SK-N-SH (cell line): ENCODE results near the gene FYCO1. TPM values are rescaled to one million over a fixed set of nuclear protein-coding genes. Genes with fewer than 3 reads are reported as not detected.

Experiments
- CTCF ChIA-PET: fragments of 300-600, 350-600 bp; formaldehyde crosslinking; extraction: SDS; loops from one replicate; lab custom pipeline; 2021; lab: Yijun Ruan, JAX
- POLR2A ChIA-PET: fragments of 350-600 bp; sonication (Branson Sonifier 250); formaldehyde crosslinking; extraction: SDS; loops from one replicate; lab custom pipeline; 2020; ENCODE audit warnings: antibody characterized with exemption, inconsistent platforms; lab: Yijun Ruan, JAX
- DNase-seq: peaks from one replicate; pipeline ENCODE4 v3.0.0; 2012
- H2AFZ ChIP-seq: fragments of 200-600 bp; sonication (generic); 2 replicates; pipeline ENCODE4 v1.8.1; 2016; ENCODE audit warnings: antibody characterized with exemption, mild to moderate bottlenecking, low read depth
- H3F3A ChIP-seq: fragments of 200-600 bp; sonication (generic); replicated peaks from 2 replicates; pipeline ENCODE3; 2016; ENCODE audit warnings: antibody characterized with exemption, mild to moderate bottlenecking; ENCODE audit not compliant: insufficient read depth
- H3K27ac ChIP-seq, 2 experiments: fragments of 200-500 bp in 1 of 2; fragments of 200-600 bp in 1 of 2; sonication (Bioruptor generic) in 1 of 2; sonication (generic), shearing (Covaris generic) in 1 of 2; 2 replicates each; pipeline versions ENCODE4 v1.5.1 to v1.6.1; 2014 to 2016; ENCODE audit warnings: low read depth in 2 of 2, inconsistent platforms in 1 of 2, low read length in 1 of 2, mild to moderate bottlenecking in 1 of 2, mixed read lengths in 1 of 2
- H3K27me3 ChIP-seq: fragments of 200-600 bp; sonication (generic), shearing (Covaris generic); 2 replicates; pipeline ENCODE4 v1.6.1; 2016; ENCODE audit warnings: mixed run types; ENCODE audit not compliant: insufficient read depth
- H3K36me3 ChIP-seq, 2 experiments: fragments of 200-500 bp in 1 of 2; fragments of 200-600 bp in 1 of 2; sonication (Bioruptor generic) in 1 of 2; sonication (generic) in 1 of 2; replicated peaks in 1 of 2; 2 replicates each; pipeline versions ENCODE3 to v1.5.1; 2014 to 2016; ENCODE audit warnings: low read length in 1 of 2, mild to moderate bottlenecking in 1 of 2; ENCODE audit not compliant: insufficient read depth in 2 of 2, control insufficient read depth in 1 of 2
- H3K4me1 ChIP-seq, 2 experiments: fragments of 200-500 bp in 1 of 2; fragments of 200-600 bp in 1 of 2; sonication (Bioruptor generic) in 1 of 2; sonication (generic), shearing (Covaris generic) in 1 of 2; 2 replicates each; pipeline versions ENCODE4 v1.5.1 to v1.6.1; 2014 to 2016; ENCODE audit warnings: low read depth in 1 of 2, low read length in 1 of 2, mixed run types in 1 of 2; ENCODE audit not compliant: insufficient read depth in 2 of 2, control insufficient read depth in 1 of 2
- H3K4me2 ChIP-seq: fragments of 200-600 bp; sonication (generic), shearing (Covaris generic); 2 replicates; pipeline ENCODE4 v1.6.1; 2017; ENCODE audit warnings: mixed run types
- H3K4me3 ChIP-seq, 2 experiments: fragments of 200-500 bp in 1 of 2; fragments of 200-600 bp in 1 of 2; sonication (Bioruptor generic) in 1 of 2; sonication (generic), shearing (Covaris generic) in 1 of 2; 2 replicates each; pipeline versions ENCODE4 v1.5.1 to v1.8.1; 2014 to 2016; ENCODE audit warnings: low read depth in 2 of 2, inconsistent platforms in 1 of 2, low read length in 1 of 2, mild to moderate bottlenecking in 1 of 2, mixed read lengths in 1 of 2, moderate library complexity in 1 of 2
- H3K79me2 ChIP-seq: fragments of 200-600 bp; sonication (generic); 2 replicates; pipeline ENCODE4 v1.8.1; 2017; ENCODE audit warnings: mild to moderate bottlenecking; ENCODE audit not compliant: insufficient read depth
- H3K9ac ChIP-seq: fragments of 200-600 bp; sonication (generic); 2 replicates; pipeline ENCODE4 v1.6.1; 2017; ENCODE audit warnings: mixed run types
- H3K9me2 ChIP-seq: fragments of 200-600 bp; sonication (generic); 2 replicates; pipeline ENCODE4 v1.6.1; 2017; ENCODE audit warnings: mixed run types
- H3K9me3 ChIP-seq: fragments of 200-600 bp; sonication (generic); 2 replicates; pipeline ENCODE4 v1.6.1; 2017; ENCODE audit warnings: mixed run types, mild to moderate bottlenecking, moderate library complexity
- H4K20me1 ChIP-seq: fragments of 200-600 bp; sonication (generic); 2 replicates; pipeline ENCODE4 v1.6.1; 2017; ENCODE audit warnings: mild to moderate bottlenecking, mixed run types; ENCODE audit not compliant: insufficient read depth
- EZH2phosphoT487 ChIP-seq: fragments of 200-600 bp; sonication (generic); IDR thresholded peaks from 2 replicates; pipeline ENCODE4 v1.6.1; 2017; ENCODE audit warnings: low read depth, mixed run types, mild to moderate bottlenecking, antibody characterized with exemption, moderate library complexity, borderline replicate concordance
- FOXJ3 ChIP-seq: sonication (generic); formaldehyde crosslinking; IDR thresholded peaks from 2 replicates; pipeline ENCODE4 v1.5.1; 2020; ENCODE audit warnings: mild to moderate bottlenecking, missing genetic modification reagents
- FOXM1 ChIP-seq: IDR thresholded peaks from 2 replicates; pipeline ENCODE4 v1.4.0; 2012; ENCODE audit warnings: low read depth, mild to moderate bottlenecking
- MAX ChIP-seq: IDR thresholded peaks from 2 replicates; pipeline ENCODE4 v1.4.0; 2012; ENCODE audit warnings: low read depth
- PBX3 ChIP-seq: IDR thresholded peaks from 2 replicates; pipeline ENCODE4; 2012
- REST ChIP-seq: IDR thresholded peaks from 2 replicates; pipeline ENCODE4 v1.6.1; 2012; ENCODE audit warnings: mild to moderate bottlenecking, low read depth, low read length, moderate library complexity
- YY1 ChIP-seq: IDR thresholded peaks from 2 replicates; pipeline ENCODE4 v1.4.0; 2012; ENCODE audit warnings: low read depth, mild to moderate bottlenecking
- WGBS: methylation state at CpG from one replicate; pipeline ENCODE4 v1.1.6; 2017; ENCODE audit warnings: low lambda C conversion rate; 5-methylcytosine and 5-hydroxymethylcytosine counted together
- polyA plus RNA-seq, 3 experiments: library from polyadenylated mRNA; depleted of rRNA; stranded (reverse); fragments of >200 nt; gene quantifications; 2 replicates each; pipeline ENCODE4 v1.2.3, GENCODE V29; 2012
- TF ChIP-seq, protein P1 (sequence below): IDR thresholded peaks from 2 replicates; pipeline ENCODE4 v1.4.0; 2012; ENCODE audit warnings: low read depth, borderline replicate concordance

Gene FYCO1
- polyA plus RNA-seq, 1 of the 3 experiments (the other 2 are of a cell fraction), result 5.5 TPM

DNA sequence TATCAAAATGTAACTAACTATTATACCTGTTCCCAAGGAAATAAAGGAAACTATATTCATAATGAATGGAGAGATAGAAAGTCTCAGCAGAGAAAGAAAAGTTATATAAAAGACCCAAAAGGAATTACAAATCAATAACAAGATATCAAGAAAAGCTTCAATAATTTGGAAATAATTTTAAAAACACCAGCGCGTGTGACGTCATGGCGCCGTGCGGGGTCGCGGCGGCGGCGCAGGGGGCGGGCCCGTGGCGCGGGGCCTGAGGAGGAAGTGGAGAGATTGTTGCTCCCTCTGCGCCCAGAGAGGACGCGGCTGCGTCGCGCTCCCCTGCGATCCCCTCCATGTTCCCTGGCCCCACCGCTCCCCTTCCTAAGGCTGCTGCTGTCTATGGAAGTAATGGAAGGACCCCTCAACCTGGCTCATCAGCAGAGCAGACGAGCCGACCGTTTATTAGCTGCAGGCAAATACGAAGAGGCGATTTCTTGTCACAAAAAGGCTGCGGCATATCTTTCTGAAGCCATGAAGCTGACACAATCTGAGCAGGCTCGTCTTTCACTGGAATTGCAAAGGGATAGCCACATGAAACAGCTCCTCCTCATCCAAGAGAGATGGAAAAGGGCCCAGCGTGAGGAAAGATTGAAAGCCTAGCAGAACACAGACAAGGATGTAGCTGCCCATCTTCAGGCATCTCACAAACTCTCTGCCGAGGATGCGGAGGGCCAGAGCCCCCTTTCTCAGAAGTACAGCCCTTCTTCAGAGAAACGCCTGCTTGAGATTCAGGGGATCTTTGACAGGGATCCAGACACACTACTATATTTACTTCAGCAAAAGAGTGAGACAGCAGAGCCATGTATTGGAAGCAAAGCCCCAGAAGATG lies 27.5 kb upstream of the FYCO1 start:
- Histone ChIP-seq H3K9me2 (no peaks in the 10 kb centered on the region), H4K20me1 (no peaks in the 10 kb centered on the region), H3K9me3 (no peaks in the 10 kb centered on the region), H3K4me1 (no peaks in the 10 kb centered on the region), H3K27me3 (no peaks in the 10 kb centered on the region; the same call in 1 of the 2 replicates), H3K9ac (no peak overlapping the region), H3K4me2 (no peak overlapping the region), H3K27ac (no peak overlapping the region), H3K4me3 (no peak overlapping the region), H3K36me3 (no peaks in the 10 kb centered on the region), H3F3A (no peaks in the 10 kb centered on the region), H3K79me2 (no peaks in the 10 kb centered on the region), H2AFZ (no peak overlapping the region)
- TF ChIP-seq MAX, result no peak
- TF ChIP-seq, protein P1, sequence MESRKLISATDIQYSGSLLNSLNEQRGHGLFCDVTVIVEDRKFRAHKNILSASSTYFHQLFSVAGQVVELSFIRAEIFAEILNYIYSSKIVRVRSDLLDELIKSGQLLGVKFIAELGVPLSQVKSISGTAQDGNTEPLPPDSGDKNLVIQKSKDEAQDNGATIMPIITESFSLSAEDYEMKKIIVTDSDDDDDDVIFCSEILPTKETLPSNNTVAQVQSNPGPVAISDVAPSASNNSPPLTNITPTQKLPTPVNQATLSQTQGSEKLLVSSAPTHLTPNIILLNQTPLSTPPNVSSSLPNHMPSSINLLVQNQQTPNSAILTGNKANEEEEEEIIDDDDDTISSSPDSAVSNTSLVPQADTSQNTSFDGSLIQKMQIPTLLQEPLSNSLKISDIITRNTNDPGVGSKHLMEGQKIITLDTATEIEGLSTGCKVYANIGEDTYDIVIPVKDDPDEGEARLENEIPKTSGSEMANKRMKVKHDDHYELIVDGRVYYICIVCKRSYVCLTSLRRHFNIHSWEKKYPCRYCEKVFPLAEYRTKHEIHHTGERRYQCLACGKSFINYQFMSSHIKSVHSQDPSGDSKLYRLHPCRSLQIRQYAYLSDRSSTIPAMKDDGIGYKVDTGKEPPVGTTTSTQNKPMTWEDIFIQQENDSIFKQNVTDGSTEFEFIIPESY, result no peak
- TF ChIP-seq PBX3, result no peak
- no peak for TF ChIP-seq FOXM1
- TF ChIP-seq YY1, result no peak
- TF ChIP-seq REST, result no peak
- no peak for TF ChIP-seq EZH2phosphoT487
- no peak for TF ChIP-seq FOXJ3 (CRISPR knock-in tag)
- ChIA-PET POLR2A (no interaction called here), CTCF (interaction anchor here (2.9 kb wide), 1 partner anchor 54 kb away, joined by 10 read pairs; no protein-coding TSS in a partner anchor)
- 81% methylated on average over 34 of the region's 34 CpGs for WGBS
- DNase-seq, result no peak
